Measurements from ENCODE around the gene ACTR5.
A peak's percentile ranks its signal among the peaks of the same experiment; 100 is the strongest.

Gene ACTR5

DNA sequence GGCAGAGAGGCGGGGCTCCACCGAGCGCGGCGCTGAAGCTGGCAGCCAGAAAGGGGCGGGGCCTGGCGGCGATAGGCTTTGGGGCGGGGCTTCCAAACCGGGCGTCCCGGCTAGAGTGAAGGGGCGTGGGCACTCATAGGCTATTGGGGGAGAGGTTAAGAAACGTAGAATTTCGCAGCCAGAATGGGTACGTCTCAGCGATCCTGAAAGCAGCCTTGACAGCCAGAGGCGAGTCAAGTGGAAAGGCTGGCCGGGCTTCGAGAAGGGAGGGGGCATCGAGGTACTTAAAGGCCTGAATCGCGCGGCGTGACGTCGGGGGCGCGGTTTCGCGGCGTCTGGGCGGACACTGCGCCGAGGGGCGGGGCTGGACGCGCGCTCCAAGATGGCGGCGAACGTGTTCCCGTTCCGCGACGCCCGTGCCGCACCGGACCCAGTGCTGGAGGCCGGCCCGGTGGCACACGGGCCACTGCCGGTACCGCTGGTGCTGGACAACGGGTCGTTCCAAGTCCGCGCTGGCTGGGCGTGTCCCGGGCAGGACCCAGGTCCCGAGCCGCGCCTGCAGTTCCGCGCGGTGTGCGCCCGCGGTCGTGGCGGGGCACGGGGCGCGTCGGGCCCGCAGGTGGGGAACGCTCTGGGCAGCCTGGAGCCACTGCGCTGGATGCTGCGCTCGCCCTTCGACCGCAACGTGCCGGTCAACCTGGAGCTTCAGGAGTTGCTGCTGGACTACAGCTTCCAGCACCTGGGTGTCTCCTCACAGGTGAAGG, at the start of gene ACTR5:
Gene ACTR5, plus strand, starts transcription at position 364 of the 764 bp plus-strand sequence. Its CDS starts 19 bp downstream, at position 383.
- peak; percentile 92 for DNase-seq (ENCODE audit: low spot score)

DNA sequence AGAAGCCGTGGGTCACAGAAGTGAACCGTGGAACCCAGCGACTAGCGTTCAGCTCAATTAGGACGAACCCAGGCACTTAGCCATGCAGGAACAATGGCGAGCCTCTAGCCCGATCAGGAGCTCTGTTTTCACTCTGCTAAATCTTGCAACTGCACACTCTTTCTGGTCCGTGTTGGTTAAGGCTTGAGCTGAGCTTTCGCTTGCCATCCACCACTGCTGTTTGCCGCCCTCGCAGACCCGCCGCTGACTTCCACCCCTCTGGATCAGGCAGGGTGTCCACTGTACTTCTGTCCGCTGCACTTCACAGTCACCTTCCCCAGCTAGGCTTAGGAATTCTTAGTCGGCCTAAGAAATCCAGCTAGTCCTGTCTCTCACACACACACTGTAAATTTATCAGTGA, 49.7 kb upstream of the ACTR5 start:
- no peak for DNase-seq (ENCODE audit: low spot score)

DNA sequence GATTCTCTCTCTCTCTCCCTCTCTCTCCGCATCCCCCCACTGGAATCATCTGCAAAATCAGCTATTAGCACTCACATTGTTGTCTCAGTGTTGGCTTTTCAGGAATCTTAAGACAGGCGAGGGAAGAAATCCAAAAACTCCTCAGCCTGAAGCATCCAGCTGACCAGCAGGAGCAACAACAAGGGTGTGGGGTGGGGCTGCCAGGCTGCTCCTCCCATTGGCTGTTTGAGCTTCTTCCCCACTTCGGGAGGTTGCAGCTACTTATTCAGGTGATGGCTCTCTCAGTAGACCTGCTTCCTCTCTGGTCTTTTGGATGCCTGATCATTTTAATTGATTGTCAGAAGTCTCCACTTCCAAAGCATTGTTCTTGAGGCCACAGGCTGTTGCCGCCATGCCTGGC, 48.1 kb upstream of the ACTR5 start:
- DNase-seq (ENCODE audit: low spot score): no peak

DNA sequence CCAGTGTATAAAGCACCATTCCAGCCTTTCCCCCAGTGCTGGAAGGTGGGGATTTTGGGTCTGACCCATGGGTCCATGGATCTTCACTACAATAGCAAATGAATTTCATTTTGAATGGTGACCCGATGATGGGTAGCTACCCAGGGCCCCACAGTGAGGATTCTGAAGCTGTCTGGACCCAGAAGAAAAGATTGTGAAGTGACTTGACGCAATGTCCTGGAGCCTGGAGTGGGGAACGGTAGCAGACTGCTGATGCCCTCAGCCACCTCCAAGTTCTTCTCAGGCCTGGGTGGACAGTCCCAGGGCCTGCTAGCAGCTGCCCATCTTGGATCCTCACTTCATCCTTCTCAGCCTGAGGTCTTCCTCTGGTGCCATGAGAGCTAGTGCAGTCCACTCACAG, 47.3 kb upstream of the ACTR5 start:
- DNase-seq (ENCODE audit: low spot score): no peak

DNA sequence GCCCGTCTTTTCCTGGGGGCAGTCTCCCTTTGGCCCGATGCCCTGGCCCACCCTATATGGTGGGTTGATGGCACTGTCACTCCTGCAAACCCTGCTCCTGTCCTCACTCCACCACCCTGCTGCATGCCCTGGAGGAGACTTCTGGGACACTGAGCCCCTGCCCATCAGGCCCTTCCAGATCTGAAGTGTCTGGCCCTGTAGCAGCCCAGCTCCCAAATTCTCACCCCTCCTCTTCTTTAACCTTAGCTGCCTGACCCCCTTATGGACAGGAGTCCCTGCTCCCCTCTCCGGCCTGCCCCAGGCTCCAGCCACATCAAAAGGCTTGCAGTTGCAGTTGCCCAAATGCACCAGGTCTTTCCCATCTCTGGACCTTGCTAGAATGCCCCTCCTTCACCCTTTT, 44.7 kb upstream of the ACTR5 start:
- no peak for DNase-seq (ENCODE audit: low spot score)

DNA sequence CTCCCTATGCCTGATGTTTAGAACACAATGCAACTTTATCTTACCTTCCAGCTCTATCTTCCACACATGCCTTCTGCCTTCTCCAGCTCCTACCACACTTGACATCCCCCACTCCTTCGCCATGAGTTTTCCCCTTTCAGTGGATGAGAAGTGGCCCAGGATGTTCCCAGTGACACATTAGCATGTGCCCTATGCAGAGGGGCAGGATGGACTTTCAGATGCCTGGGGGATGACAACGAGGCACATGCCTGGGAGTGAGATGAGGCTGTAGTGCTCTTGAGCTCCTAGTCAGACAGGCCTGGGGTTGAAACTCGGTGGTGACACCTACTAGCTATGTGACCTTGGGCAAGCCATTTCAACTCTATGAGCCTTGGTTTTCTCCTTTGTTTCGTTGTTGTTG, 44.1 kb upstream of the ACTR5 start:
- DNase-seq (ENCODE audit: low spot score): no peak

DNA sequence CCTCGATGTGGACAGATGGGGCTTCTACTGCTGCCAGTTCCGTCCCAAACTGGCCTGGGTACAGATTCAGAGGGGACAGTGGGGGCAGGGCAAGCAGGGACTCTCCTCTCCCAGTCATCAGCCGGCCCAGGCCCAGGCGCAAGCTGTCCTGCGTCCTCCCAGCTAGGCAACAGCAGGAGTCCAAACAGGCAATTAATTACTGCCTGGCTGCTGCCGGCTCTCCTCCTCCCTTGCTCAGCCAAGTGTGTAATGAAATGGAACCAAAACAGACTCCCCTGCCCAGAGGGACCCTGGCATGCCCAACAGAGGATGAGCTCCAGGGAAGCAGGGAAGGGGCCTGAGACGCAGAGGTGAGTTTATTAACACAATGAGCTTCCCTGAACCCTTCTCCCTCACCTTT, 41.8 kb upstream of the ACTR5 start:
- DNase-seq (ENCODE audit: low spot score): no peak

DNA sequence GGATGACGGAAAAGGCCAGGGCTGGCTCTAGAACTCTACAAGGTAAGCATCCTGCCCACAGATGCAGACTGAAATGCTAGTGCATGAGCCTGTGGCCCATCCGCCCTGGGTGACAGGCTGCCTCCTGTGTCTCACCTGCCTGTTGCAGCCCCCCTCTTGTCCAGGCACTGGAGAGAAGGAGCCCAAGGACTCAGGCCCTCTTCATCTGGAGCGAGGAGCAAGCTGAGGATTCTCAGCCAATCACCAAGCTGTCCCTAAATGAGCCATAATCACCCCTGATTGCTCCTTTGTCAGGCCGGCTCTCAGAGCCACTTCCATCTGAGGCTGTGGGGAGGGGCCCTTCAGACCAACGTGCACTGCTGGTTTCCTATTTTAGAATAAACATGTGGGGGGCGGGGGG, 34.0 kb upstream of the ACTR5 start:
- no peak for DNase-seq (ENCODE audit: low spot score)

DNA sequence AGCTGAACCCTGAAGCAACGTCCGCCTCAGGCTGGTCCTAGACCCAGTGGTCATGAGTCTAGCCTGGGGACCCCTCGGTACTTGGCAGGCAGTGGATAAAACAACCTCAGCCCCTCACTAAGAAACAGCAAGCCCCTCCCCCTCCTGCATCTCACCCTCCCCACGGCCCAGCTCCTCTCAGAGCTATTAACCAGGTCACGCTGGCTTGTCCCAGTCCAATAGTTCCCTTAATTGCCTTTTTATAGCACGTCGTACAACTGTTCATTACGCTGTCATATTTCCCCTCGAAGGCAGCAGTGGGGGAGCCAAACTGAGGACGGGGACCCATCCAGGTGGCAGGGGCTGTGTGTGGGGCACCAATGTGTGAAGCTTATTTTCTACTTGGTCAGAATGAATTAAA, 32.6 kb upstream of the ACTR5 start:
- DNase-seq (ENCODE audit: low spot score): no peak

DNA sequence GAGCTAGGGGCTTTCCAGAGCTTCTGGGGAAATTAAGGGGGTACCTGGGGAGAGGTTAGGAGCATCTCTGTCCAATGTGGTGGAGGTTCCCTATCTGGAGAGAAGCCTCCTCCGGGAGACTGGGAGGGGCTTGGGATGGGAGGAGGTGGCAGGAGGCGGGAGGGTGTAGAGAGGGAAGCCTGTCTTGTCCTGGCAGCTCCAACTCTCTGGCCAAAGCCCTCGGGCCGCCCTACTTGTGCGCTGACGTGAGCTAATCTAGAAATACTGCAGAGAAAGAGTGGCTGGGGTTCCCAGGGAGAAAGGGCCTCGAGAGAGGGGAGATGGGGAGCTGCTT, 25.6 kb upstream of the ACTR5 start:
- no peak for DNase-seq (ENCODE audit: low spot score)

DNA sequence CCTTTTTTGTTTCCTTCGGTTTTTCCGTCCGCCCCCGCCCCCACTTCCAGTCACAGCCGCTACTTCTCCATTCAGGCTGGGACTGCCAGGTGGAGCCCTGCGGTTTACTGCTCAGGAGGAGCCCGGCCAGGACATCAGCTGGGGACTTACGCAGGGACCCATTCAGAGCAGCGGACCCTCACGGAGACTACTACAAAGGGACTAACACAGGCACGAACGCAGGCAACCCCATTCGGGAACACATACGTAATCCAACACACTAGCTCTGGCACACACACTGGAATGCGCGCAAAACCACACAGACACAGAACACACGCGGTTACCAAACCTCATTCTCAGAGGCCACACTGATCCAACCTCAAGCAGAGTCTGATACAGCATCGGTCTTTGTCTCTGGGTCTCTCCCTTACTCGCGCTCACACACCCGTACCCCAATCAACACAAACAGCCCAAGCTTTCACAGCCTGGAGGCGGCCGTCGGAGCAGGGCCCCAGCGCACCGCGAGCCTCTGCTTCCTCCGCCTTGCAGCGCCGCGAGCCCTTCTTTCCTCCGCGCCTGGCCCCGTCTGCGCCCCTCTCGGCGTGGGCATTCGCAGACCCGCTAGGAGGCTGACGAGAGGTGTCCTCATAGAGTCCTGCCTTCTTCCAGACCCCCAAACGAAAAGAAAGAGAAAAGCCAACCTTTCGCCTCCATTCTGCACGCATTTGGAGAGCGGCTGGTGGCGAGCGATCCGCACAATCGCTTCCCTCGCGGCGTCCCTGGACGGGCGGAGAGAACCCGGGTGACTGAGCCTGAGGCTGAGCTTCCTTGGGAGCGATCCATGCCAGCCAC, 25.0 kb upstream of the ACTR5 start:
- DNase-seq (ENCODE audit: low spot score): peak; percentile 72

DNA sequence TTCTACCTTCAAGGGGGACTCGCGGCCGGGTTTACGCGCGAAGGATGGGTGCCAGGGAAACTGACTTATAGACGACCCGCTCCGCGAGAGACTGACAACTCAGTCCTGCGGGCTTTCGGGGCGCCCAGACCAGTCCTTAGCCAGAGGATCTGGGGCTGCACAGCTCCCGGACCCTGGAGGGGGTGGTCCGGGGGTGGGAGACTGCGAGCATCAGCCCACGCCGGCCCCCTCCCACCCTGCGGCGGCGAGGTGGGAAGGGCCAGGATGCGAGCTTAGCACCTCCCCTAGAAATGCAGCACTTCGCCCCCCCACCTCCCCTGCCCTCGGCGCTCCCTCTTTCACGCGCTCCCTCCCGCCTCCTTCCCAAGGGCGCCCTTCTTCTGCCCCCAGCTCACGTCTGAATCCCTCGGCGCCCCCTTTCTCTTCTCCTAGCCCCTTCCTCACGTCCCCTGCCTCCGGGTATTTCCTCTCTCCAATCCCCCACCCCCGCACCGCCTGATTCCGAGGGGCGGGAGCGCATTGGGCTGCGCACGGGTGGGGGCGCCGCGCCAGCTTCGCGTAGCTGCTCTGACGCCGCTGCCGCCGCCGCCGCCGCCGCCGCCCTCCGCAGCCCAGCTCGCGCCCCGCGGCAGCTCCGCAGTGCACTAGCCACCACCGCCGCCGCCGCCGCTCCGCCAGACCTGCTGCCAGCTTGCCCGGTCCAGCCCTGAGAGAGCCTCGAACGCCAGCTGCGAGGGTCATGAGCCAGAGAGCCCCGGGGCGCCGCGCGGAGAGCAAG, 24.2 kb upstream of the ACTR5 start, which contains the start of gene SLC32A1:
Gene SLC32A1, plus strand, starts transcription at position 639 of the 778 bp plus-strand sequence. CDS start 239 bp downstream, outside the sequence.
- no peak for DNase-seq (ENCODE audit: low spot score)

DNA sequence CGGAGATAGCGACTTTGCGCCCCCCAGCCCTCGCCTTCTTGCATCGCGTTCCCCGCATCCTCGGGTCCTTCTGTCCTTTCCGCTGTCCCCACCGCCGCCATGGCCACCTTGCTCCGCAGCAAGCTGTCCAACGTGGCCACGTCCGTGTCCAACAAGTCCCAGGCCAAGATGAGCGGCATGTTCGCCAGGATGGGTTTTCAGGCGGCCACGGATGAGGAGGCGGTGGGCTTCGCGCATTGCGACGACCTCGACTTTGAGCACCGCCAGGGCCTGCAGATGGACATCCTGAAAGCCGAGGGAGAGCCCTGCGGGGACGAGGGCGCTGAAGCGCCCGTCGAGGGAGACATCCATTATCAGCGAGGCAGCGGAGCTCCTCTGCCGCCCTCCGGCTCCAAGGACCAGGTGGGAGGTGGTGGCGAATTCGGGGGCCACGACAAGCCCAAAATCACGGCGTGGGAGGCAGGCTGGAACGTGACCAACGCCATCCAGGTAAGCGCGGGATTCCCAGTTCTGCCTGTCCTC, 23.6 kb upstream of the ACTR5 start:
- DNase-seq (ENCODE audit: low spot score): no peak

DNA sequence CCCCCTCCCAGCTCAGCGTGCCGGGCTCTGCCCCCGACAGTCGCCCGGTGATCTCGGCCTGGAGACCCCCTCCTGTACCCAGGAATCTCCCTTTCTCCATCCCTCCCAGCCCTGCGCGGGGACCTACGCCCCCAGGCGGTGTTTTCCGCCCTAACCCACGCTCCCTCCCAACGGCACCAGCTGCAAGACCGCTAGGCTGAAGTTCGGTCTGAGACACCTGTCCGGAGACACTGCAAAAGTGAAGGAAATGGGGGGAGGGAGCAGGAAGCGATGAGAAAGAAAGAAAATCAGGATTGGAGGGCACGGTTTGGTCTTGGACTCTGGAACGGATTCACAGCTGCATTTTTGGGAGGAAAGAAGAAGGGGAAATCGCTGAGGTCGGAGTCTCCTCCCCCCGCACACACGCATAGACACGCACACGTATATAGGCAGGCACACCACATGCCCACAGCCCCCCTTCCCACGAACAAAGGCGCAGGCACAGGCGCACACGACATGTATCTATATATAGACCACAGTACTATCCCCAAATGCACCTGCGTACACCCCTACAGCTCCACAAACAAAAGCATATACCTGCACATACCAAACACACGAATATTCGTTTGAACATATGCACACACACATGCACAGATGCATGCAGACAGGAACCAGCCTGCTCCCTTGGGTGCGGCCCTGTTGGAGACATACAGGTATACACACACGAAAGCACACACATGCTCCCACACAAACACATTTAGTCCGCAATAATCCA, 22.9 kb upstream of the ACTR5 start:
- no peak for DNase-seq (ENCODE audit: low spot score)

DNA sequence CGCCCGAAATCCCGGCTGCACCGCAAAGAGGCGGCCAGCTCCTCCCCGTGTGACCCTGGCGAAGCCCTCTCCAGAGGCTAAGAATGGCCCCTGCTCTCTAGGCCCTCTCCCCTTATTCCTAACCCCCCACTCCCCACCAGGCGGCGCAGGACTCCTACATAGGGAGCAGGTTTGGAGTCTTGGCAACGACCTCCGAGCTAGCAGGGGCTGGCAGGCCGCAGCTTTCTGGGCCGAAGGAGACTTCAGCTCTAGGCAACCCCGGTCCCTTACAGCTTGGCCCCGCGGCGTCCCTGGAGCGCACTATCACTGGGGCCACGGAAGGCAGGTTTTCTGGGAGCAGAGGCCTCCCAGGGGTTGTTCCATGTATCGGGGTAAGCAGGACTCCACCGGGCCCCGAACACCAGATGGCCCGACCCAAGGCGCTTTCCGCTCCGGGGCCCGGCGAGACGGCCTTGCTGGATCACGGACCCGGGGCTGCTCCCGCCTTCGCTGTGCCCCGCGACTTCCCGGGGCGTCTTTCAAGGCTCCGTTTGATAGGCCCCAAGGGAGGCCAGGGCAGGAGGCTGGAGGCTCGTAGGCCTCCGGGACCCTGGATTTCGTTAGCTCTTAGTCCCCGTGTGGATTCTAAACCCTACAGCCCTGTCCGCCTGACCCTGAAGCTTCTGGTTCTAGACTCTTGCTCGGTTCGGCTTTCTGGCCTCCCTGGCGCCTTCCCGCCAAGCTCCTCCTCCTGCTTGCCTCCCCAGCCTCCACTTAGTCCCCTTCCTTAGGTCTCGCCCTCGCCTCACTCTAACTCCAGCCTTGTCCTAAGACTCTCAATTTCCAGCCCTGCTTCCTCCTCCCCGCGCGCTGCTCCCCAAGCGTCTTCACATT, 22.1 kb upstream of the ACTR5 start:
- DNase-seq (ENCODE audit: low spot score): no peak

DNA sequence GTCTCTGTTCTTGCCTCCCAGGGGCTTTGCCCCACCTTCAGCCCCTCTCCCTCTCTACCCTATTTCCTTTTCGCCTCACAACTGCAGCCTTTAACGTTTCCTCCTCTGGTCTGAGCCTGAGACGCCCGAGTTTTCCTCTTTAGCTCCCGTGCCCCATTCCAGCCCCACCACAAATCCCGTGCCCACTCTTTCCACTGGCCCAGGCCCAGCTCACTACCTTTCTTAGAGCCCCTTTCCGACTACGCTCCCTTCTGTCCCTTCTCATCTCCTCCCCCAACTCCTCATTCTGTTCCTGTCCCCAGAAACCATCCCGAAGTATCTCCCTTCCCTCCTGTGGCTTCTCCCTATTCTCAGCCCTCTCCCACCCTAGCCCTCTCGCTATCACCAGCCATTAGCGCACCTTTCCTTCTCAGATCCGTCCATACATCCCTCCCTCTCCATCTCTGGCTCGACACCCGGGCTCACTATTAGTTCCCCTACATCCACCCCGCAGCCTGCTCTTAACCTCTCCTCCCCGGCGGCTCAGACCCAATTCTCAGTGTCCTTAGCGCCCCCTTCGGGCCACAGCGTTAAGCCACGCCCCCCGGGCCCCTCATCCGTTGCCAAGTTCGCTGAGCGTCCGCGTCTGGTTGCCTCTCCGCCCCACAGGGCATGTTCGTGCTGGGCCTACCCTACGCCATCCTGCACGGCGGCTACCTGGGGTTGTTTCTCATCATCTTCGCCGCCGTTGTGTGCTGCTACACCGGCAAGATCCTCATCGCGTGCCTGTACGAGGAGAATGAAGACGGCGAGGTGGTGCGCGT, 21.3 kb upstream of the ACTR5 start:
- no peak for DNase-seq (ENCODE audit: low spot score)

DNA sequence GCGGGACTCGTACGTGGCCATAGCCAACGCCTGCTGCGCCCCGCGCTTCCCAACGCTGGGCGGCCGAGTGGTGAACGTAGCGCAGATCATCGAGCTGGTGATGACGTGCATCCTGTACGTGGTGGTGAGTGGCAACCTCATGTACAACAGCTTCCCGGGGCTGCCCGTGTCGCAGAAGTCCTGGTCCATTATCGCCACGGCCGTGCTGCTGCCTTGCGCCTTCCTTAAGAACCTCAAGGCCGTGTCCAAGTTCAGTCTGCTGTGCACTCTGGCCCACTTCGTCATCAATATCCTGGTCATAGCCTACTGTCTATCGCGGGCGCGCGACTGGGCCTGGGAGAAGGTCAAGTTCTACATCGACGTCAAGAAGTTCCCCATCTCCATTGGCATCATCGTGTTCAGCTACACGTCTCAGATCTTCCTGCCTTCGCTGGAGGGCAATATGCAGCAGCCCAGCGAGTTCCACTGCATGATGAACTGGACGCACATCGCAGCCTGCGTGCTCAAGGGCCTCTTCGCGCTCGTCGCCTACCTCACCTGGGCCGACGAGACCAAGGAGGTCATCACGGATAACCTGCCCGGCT, 20.6 kb upstream of the ACTR5 start:
- DNase-seq (ENCODE audit: low spot score): no peak

DNA sequence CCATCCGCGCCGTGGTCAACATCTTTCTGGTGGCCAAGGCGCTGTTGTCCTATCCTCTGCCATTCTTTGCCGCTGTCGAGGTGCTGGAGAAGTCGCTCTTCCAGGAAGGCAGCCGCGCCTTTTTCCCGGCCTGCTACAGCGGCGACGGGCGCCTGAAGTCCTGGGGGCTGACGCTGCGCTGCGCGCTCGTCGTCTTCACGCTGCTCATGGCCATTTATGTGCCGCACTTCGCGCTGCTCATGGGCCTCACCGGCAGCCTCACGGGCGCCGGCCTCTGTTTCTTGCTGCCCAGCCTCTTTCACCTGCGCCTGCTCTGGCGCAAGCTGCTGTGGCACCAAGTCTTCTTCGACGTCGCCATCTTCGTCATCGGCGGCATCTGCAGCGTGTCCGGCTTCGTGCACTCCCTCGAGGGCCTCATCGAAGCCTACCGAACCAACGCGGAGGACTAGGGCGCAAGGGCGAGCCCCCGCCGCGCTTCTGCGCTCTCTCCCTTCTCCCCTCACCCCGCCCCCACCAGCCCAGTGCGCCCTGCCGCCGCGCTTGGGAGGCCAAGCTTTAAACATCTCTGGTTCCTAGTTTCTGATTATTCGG, 20.0 kb upstream of the ACTR5 start:
- no peak for DNase-seq (ENCODE audit: low spot score)
